Measurements from ENCODE around the gene CD72. TPM values are rescaled to one million over a fixed set of nuclear protein-coding genes. Genes with fewer than 3 reads are reported as not detected.

Gene CD72, protein sequence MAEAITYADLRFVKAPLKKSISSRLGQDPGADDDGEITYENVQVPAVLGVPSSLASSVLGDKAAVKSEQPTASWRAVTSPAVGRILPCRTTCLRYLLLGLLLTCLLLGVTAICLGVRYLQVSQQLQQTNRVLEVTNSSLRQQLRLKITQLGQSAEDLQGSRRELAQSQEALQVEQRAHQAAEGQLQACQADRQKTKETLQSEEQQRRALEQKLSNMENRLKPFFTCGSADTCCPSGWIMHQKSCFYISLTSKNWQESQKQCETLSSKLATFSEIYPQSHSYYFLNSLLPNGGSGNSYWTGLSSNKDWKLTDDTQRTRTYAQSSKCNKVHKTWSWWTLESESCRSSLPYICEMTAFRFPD
- 2.1 and 3.3 TPM in 2 replicates for total RNA-seq

DNA sequence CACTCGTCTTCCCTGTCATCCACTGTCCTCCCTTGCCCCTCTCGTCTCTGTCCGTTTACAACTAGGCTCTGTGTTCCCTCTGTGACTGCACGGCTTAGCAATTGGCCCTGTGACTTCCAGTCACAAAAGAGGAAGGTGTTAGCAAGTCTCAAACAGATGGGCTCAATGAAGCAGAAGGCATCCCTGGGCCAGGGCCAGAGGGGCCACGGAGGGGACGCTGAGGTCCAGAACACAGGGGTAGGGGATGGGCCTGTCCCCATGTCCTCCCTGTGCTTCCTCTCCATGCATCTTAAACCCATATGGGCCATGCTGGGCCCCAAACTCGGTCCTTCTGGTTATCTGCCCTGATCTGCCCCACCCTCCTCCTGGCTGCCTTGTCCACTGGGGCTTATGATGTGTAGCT lies at the start of gene CD72:
CD72 (minus strand) TSS at position 89 of the 403 bp plus-strand sequence. CDS start 110 bp downstream, outside the sequence.

GRCh38 chr9:35664531-35665470 lies 46.6 kb upstream of the CD72 start, which contains the start of gene ARHGEF39:
TSS of gene ARHGEF39 (minus strand) at chr9:35665195. CDS start at chr9:35665169, 26 bp downstream.

DNA sequence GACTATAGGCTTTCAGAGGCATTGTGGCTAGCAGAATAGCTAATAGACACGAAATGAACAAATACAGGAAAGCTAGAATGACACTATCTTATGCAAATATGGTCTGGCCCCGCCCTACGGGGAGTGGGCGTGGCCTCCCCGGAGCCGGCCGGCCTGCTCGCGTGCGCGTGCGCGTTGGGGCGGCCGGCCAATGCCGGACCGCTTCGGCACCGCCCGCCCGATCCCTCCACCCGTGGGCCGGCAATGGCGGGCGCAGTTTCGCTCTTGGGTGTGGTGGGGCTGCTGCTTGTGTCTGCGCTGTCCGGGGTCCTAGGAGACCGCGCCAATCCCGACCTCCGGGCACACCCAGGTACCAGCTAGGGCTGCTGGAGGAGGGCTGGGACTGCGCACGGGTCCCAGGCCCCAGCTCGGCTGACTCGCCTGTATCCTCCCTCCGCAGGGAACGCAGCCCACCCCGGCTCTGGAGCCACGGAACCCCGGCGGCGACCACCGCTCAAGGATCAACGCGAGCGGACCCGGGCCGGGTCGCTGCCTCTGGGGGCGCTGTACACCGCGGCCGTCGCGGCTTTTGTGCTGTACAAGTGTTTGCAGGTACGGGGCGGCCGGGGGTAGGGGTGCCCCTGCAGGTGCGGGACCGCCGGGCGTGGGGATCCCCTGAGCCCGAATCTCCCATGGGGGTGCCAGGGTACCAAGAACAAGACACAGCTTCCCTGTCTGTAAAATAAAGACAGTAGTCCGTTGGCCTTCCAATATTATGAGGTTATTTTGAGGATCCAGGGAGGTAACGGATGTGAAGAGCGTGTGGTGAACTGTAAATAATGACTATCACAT lies 40.1 kb upstream of the CD72 start, which contains the start of gene CCDC107:
CCDC107 (plus strand) TSS at position 156 of the 831 bp plus-strand sequence; CDS start at position 244, 88 bp downstream.

DNA sequence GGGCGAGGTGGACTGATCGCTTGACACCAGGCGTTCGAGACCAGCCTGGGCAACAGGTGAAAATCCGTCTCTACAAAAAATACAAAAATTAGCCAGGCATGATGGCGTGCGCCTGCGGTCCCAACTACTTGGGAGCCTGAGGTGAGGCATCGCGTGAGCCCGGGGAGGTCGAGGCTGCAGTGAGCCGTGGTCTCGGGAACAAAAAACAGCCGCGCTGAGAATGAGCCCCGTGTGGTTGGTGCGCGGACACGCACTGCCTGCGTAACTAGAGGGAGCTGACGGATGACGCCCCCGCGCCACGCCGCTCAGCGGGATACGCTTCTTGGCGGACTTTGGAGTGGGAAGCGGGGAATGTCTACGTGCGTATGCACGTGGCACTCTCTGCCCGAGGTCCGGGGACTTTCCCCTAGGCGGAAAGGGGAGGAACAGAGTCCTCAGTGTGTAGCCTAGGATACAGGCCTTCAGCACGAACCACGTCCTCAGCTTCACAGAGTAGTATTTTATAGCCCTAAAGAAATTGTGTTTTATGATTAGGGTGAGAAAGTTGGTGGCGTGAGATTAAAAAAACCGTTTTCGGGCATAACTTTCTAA lies 39.4 kb upstream of the CD72 start, which contains the start of gene RMRP:
RMRP (minus strand) TSS at position 474 of the 591 bp plus-strand sequence.

GRCh38 chr9:35650341-35651158 lies 32.3 kb upstream of the CD72 start, which contains the start of gene SIT1:
TSS of gene SIT1 (minus strand) at chr9:35650931. CDS start at chr9:35650853, 78 bp downstream.

DNA sequence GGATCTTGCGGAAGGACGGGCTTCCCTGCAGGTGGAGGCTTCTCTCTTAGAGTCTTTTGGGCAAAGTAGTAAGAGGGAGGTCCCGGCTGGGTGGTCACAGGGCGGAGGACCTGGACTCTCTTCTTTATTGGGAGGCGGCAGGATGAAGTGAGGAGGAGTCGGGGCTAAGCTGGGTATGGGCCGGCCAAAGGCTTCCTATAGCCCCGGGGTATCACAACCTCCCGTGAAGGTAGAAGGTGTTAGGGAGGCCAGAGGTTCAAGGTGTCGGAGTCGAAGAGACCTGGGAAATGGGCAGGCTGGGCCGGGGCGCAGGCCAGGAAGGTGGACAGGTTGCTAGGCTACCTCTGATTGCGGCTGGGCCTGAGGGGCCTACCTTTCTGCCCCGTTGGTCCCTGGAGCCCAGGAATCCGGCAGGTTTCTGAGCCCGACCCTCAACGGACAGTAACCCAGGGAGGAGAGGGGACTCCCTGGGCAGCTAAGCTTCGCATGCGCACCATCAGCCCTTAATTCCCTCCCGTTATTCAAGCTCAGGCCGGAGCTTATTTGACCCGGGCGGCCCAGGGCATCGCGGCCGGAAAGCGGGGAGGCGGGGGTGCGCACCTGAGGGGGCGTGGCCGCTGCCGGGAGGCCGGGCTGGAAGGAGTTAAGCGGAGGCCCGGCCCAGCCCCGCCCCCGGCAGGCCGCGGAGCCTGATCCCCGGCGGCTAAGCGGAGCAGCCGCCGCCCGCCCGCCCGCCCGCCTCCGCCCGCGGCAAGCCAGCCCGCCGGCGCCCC lies 13.4 kb downstream of the CD72 start, which contains the start of gene TESK1:
TESK1 (plus strand) TSS at position 685 of the 773 bp plus-strand sequence. CDS start 358 bp downstream, outside the sequence.

Other genes starting within 250 kb of the CD72 start
- gene RUSC2, start 128.3 kb downstream of the CD72 start, total RNA-seq, result 15.7 and 17.8 TPM in 2 replicates
- 17.8 and 21.0 TPM in 2 replicates for gene TESK1, start 13.2 kb downstream of the CD72 start, total RNA-seq
- gene SIT1, start 32.5 kb upstream of the CD72 start, total RNA-seq, result not detected in 2 replicates
- 5,423 and 6,533 TPM in 2 replicates for gene RMRP, start 39.6 kb upstream of the CD72 start, total RNA-seq
- 17.2 and 26.8 TPM in 2 replicates for gene CCDC107, start 39.9 kb upstream of the CD72 start, total RNA-seq
- gene ARHGEF39, start 46.8 kb upstream of the CD72 start, total RNA-seq, result 0.19 and 0.34 TPM in 2 replicates
- gene CA9, start 55.5 kb upstream of the CD72 start, total RNA-seq, result 3.5 and 3.9 TPM in 2 replicates
- gene TPM2, start 71.5 kb upstream of the CD72 start, total RNA-seq, result 721 and 812 TPM in 2 replicates
- 242 and 279 TPM in 2 replicates for gene TLN1, start 113.8 kb upstream of the CD72 start, total RNA-seq
- 51.6 and 54.9 TPM in 2 replicates for gene CREB3, start 114.3 kb upstream of the CD72 start, total RNA-seq
- gene GBA2, start 130.8 kb upstream of the CD72 start, total RNA-seq, result 13.3 and 17.5 TPM in 2 replicates
- 13.4 and 16.3 TPM in 2 replicates for gene RGP1, start 130.9 kb upstream of the CD72 start, total RNA-seq
- gene MSMP, start 135.9 kb upstream of the CD72 start, total RNA-seq, result not detected in 2 replicates
- 31.5 and 39.7 TPM in 2 replicates for gene NPR2, start 173.2 kb upstream of the CD72 start, total RNA-seq
- gene SPAG8, start 193.8 kb upstream of the CD72 start, total RNA-seq, result 1.4 TPM in 1 of 2 replicates, not detected in the other
- 13.8 and 25.5 TPM in 2 replicates for gene HINT2, start 196.6 kb upstream of the CD72 start, total RNA-seq
- gene FAM221B, start 210.3 kb upstream of the CD72 start, total RNA-seq, result not detected in 2 replicates
- gene TMEM8B, start 210.8 kb upstream of the CD72 start, total RNA-seq, result 3.6 and 3.7 TPM in 2 replicates